ENCODE results near the gene GPR35. TPM values are rescaled to one million over a fixed set of nuclear protein-coding genes. Genes with fewer than 3 reads are reported as not detected.
A peak's percentile ranks its signal among the peaks of the same experiment; 100 is the strongest.

GPR35 gene
- total RNA-seq, 5 donors from 2014 or later (not counting 1 experiment from before 2014, with no cell fraction given) = 6.2 to 16.2 (median 10.4) TPM

- ATAC-seq (replicated peaks in 1 of 4) (no peak), DNase-seq (no peak)
- ChIA-PET POLR2A (no interaction called here), CTCF (no interaction called here)
- 97% methylated on average over 5 of the region's 8 CpGs for WGBS (ENCODE audit: insufficient coverage)
- Mint-ChIP-seq H3K27me3 (no peaks in the 10 kb centered on the region), H3K9me3 (peaks cover 0 to 6% (median 0%) of the 10 kb centered on the region in 3 donors), H3K36me3 (peaks cover 7% of the 10 kb centered on the region), H3K27ac (peak overlapping the region; percentile 80 to 86), H3K4me1 (peaks cover 28 to 39% (median 31%) of the 10 kb centered on the region in 3 donors), H3K4me3 (no peak overlapping the region)
- peaks cover 42 to 52% of the 10 kb centered on the region in 2 donors for H3K36me3 ChIP-seq (ENCODE audit: control insufficient read depth in 2 of 2, extremely low read depth in 1 of 2, insufficient read depth in 1 of 2, low read length in 1 of 2)
- H3K27ac ChIP-seq (ENCODE audit: low read length) = no peak overlapping the region
- no peak overlapping the region for H3K4me3 ChIP-seq (ENCODE audit: control insufficient read depth in 1 of 2, extremely low read depth in 1 of 2, low read length in 1 of 2)
- no peaks in the 10 kb centered on the region for H3K27me3 ChIP-seq (replicated peaks in 1 of 2; ENCODE audit: control insufficient read depth in 2 of 2, extremely low read depth in 1 of 2, insufficient read depth in 2 of 2, low read length in 1 of 2)
- H3K9me3 ChIP-seq = no peaks in the 10 kb centered on the region
- peaks cover 6 to 29% of the 10 kb centered on the region in 2 experiments for H3K4me1 ChIP-seq (ENCODE audit: control insufficient read depth in 1 of 2, extremely low read depth in 1 of 2, insufficient read depth in 2 of 2, low read length in 2 of 2)
Measured at GRCh38 chr2:240578488-240578887, 46.8 kb upstream of the GPR35 start.

- Mint-ChIP-seq H3K4me3 (peak overlapping the region in 1 of 3 donors; percentile 29), H3K27ac (peak overlapping the region; percentile 86 to 88), H3K36me3 (peaks cover 7% of the 10 kb centered on the region), H3K9me3 (peaks cover 0 to 6% (median 0%) of the 10 kb centered on the region in 3 donors), H3K4me1 (peaks cover 31 to 41% (median 33%) of the 10 kb centered on the region in 3 donors), H3K27me3 (no peaks in the 10 kb centered on the region)
- no peak for DNase-seq
- Histone ChIP-seq H3K9me3 (no peaks in the 10 kb centered on the region), H3K36me3 (ENCODE audit: control insufficient read depth in 2 of 2, extremely low read depth in 1 of 2, insufficient read depth in 1 of 2, low read length in 1 of 2) (peaks cover 45% of the 10 kb centered on the region in 2 donors), H3K27me3 (replicated peaks in 1 of 2; ENCODE audit: control insufficient read depth in 2 of 2, extremely low read depth in 1 of 2, insufficient read depth in 2 of 2, low read length in 1 of 2) (no peaks in the 10 kb centered on the region), H3K27ac (ENCODE audit: low read length) (peak overlapping the region; percentile 44), H3K4me1 (ENCODE audit: control insufficient read depth in 1 of 2, extremely low read depth in 1 of 2, insufficient read depth in 2 of 2, low read length in 2 of 2) (peaks cover 6 to 35% of the 10 kb centered on the region in 2 experiments), H3K4me3 (ENCODE audit: control insufficient read depth in 1 of 2, extremely low read depth in 1 of 2, low read length in 1 of 2) (no peak overlapping the region)
- 81% methylated on average over 2 of the region's 12 CpGs for WGBS (ENCODE audit: insufficient coverage)
- ChIA-PET POLR2A (interaction anchor here in 1 of 2 donors (1.3 kb wide), 1 partner anchor 18 kb away, joined by 4 read pairs; no protein-coding TSS in a partner anchor), CTCF (interaction anchor here in 1 of 2 donors (0.9 to 2.0 kb wide), 6 partner anchors 10 to 65 kb away, joined by 3 to 31 read pairs (median 6); no protein-coding TSS in a partner anchor)
- ATAC-seq (replicated peaks in 1 of 4) = peak in 1 of 4 experiments; percentile 49
Measured at GRCh38 chr2:240579071-240579762, 46.1 kb upstream of the GPR35 start.

- H3K36me3 ChIP-seq (ENCODE audit: control insufficient read depth in 2 of 2, extremely low read depth in 1 of 2, insufficient read depth in 1 of 2, low read length in 1 of 2) = peaks cover 37% of the 10 kb centered on the region in 2 donors
- no peaks in the 10 kb centered on the region for H3K27me3 ChIP-seq (replicated peaks in 1 of 2; ENCODE audit: control insufficient read depth in 2 of 2, extremely low read depth in 1 of 2, insufficient read depth in 2 of 2, low read length in 1 of 2)
- H3K4me3 ChIP-seq (ENCODE audit: control insufficient read depth in 1 of 2, extremely low read depth in 1 of 2, low read length in 1 of 2) = no peak overlapping the region
- ChIA-PET CTCF (interaction anchor here (0.6 to 2.0 kb wide), 7 partner anchors 11 to 66 kb away, joined by 3 to 31 read pairs (median 4); no protein-coding TSS in a partner anchor), POLR2A (interaction anchor here in 1 of 2 donors (1.3 kb wide), 1 partner anchor 19 kb away, joined by 4 read pairs; no protein-coding TSS in a partner anchor)
- ATAC-seq (replicated peaks in 1 of 4) (peak; percentile 86 to 94 (median 90)), DNase-seq (peak; percentile 52 to 89 (median 74))
- H3K27me3 Mint-ChIP-seq = no peaks in the 10 kb centered on the region
- H3K4me1 ChIP-seq (ENCODE audit: control insufficient read depth in 1 of 2, extremely low read depth in 1 of 2, insufficient read depth in 2 of 2, low read length in 2 of 2) = peaks cover 12 to 42% of the 10 kb centered on the region in 2 experiments
- H3K27ac ChIP-seq (ENCODE audit: low read length) = peak overlapping the region; percentile 44
- WGBS (ENCODE audit: insufficient coverage) = 37% methylated on average over 18 of the region's 27 CpGs
- H3K9me3 ChIP-seq = no peaks in the 10 kb centered on the region
- peaks cover 7% of the 10 kb centered on the region for H3K36me3 Mint-ChIP-seq
- H3K9me3 Mint-ChIP-seq = peaks cover 0 to 6% (median 0%) of the 10 kb centered on the region in 3 donors
- H3K4me3 Mint-ChIP-seq = peak overlapping the region in 2 of 3 donors; percentile 2 to 29
- peaks cover 39 to 49% (median 41%) of the 10 kb centered on the region in 3 donors for H3K4me1 Mint-ChIP-seq
- H3K27ac Mint-ChIP-seq = peak overlapping the region; percentile 86 to 88
Measured at GRCh38 chr2:240579771-240580614, 45.3 kb upstream of the GPR35 start.

- Mint-ChIP-seq H3K36me3 (peaks cover 7% of the 10 kb centered on the region), H3K27ac (no peak overlapping the region), H3K27me3 (no peaks in the 10 kb centered on the region), H3K4me1 (peaks cover 46 to 60% (median 49%) of the 10 kb centered on the region in 3 donors), H3K9me3 (peaks cover 0 to 6% (median 0%) of the 10 kb centered on the region in 3 donors), H3K4me3 (no peak overlapping the region)
- Histone ChIP-seq H3K4me3 (ENCODE audit: control insufficient read depth in 1 of 2, extremely low read depth in 1 of 2, low read length in 1 of 2) (no peak overlapping the region), H3K4me1 (ENCODE audit: control insufficient read depth in 1 of 2, extremely low read depth in 1 of 2, insufficient read depth in 2 of 2, low read length in 2 of 2) (peaks cover 19 to 53% of the 10 kb centered on the region in 2 experiments), H3K27ac (ENCODE audit: low read length) (no peak overlapping the region), H3K36me3 (ENCODE audit: control insufficient read depth in 2 of 2, extremely low read depth in 1 of 2, insufficient read depth in 1 of 2, low read length in 1 of 2) (peaks cover 19 to 26% of the 10 kb centered on the region in 2 donors), H3K27me3 (replicated peaks in 1 of 2; ENCODE audit: control insufficient read depth in 2 of 2, extremely low read depth in 1 of 2, insufficient read depth in 2 of 2, low read length in 1 of 2) (no peaks in the 10 kb centered on the region), H3K9me3 (no peaks in the 10 kb centered on the region)
- ChIA-PET CTCF (interaction anchor here in 1 of 2 donors (1.1 to 1.3 kb wide), 2 partner anchors 16 to 21 kb away, joined by 3 read pairs; no protein-coding TSS in a partner anchor), POLR2A (no interaction called here)
- WGBS (ENCODE audit: insufficient coverage) = 100% methylated on average over 1 of the region's 5 CpGs
- ATAC-seq (replicated peaks in 1 of 4) (no peak), DNase-seq (no peak)
Measured at GRCh38 chr2:240581811-240582210, 43.5 kb upstream of the GPR35 start.

GRCh38 chr2:240582781-240583180 lies 42.5 kb upstream of the GPR35 start:
- no peak overlapping the region for H3K27ac ChIP-seq (ENCODE audit: low read length)
- no peak for ATAC-seq (replicated peaks in 1 of 4)
- Mint-ChIP-seq H3K4me1 (peaks cover 52 to 67% (median 56%) of the 10 kb centered on the region in 3 donors), H3K4me3 (no peak overlapping the region), H3K36me3 (peaks cover 7% of the 10 kb centered on the region), H3K9me3 (peaks cover 0 to 6% (median 0%) of the 10 kb centered on the region in 3 donors), H3K27me3 (no peaks in the 10 kb centered on the region), H3K27ac (no peak overlapping the region)
- H3K4me3 ChIP-seq (ENCODE audit: control insufficient read depth in 1 of 2, extremely low read depth in 1 of 2, low read length in 1 of 2) = no peak overlapping the region
- POLR2A ChIA-PET = no interaction called here
- 100% methylated on average over 1 of the region's 3 CpGs for WGBS (ENCODE audit: insufficient coverage)
- peaks cover 9 to 16% of the 10 kb centered on the region in 2 donors for H3K36me3 ChIP-seq (ENCODE audit: control insufficient read depth in 2 of 2, extremely low read depth in 1 of 2, insufficient read depth in 1 of 2, low read length in 1 of 2)
- H3K27me3 ChIP-seq (replicated peaks in 1 of 2; ENCODE audit: control insufficient read depth in 2 of 2, extremely low read depth in 1 of 2, insufficient read depth in 2 of 2, low read length in 1 of 2) = no peaks in the 10 kb centered on the region
- peaks cover 21 to 61% of the 10 kb centered on the region in 2 experiments for H3K4me1 ChIP-seq (ENCODE audit: control insufficient read depth in 1 of 2, extremely low read depth in 1 of 2, insufficient read depth in 2 of 2, low read length in 2 of 2)
- CTCF ChIA-PET = no interaction called here
- H3K9me3 ChIP-seq = no peaks in the 10 kb centered on the region
- no peak for DNase-seq

GRCh38 chr2:240583774-240584173 lies 41.5 kb upstream of the GPR35 start:
- DNase-seq (no peak), ATAC-seq (replicated peaks in 1 of 4) (no peak)
- no peak overlapping the region for H3K4me3 Mint-ChIP-seq
- no peaks in the 10 kb centered on the region for H3K27me3 Mint-ChIP-seq
- peaks cover 60 to 74% (median 64%) of the 10 kb centered on the region in 3 donors for H3K4me1 Mint-ChIP-seq
- Histone ChIP-seq H3K27me3 (replicated peaks in 1 of 2; ENCODE audit: control insufficient read depth in 2 of 2, extremely low read depth in 1 of 2, insufficient read depth in 2 of 2, low read length in 1 of 2) (no peaks in the 10 kb centered on the region), H3K4me3 (ENCODE audit: control insufficient read depth in 1 of 2, extremely low read depth in 1 of 2, low read length in 1 of 2) (no peak overlapping the region), H3K9me3 (no peaks in the 10 kb centered on the region), H3K27ac (ENCODE audit: low read length) (no peak overlapping the region), H3K36me3 (ENCODE audit: control insufficient read depth in 2 of 2, extremely low read depth in 1 of 2, insufficient read depth in 1 of 2, low read length in 1 of 2) (peaks cover 0 to 16% of the 10 kb centered on the region in 2 donors), H3K4me1 (ENCODE audit: control insufficient read depth in 1 of 2, extremely low read depth in 1 of 2, insufficient read depth in 2 of 2, low read length in 2 of 2) (peaks cover 25 to 61% of the 10 kb centered on the region in 2 experiments)
- H3K36me3 Mint-ChIP-seq = peaks cover 7% of the 10 kb centered on the region
- no peak overlapping the region for H3K27ac Mint-ChIP-seq
- CTCF ChIA-PET = no interaction called here
- POLR2A ChIA-PET = no interaction called here
- no CpG with 5 or more reads among the region's 4 CpGs for WGBS (ENCODE audit: insufficient coverage)
- H3K9me3 Mint-ChIP-seq = peaks cover 0 to 6% (median 0%) of the 10 kb centered on the region in 3 donors
